Erythroblast (primary cell): Measurements from ENCODE around the gene CMIP.

Experiments used
- GATA1 ChIP-seq: IDR thresholded peaks from 2 replicates; pipeline ENCODE4 v1.6.1; 2011; ENCODE audit warnings: low read depth, mild to moderate bottlenecking, control low read depth, low read length, moderate library complexity
- POLR2A ChIP-seq: IDR thresholded peaks from 2 replicates; pipeline ENCODE4 v1.6.1; 2011; ENCODE audit warnings: mild to moderate bottlenecking, low read length

DNA sequence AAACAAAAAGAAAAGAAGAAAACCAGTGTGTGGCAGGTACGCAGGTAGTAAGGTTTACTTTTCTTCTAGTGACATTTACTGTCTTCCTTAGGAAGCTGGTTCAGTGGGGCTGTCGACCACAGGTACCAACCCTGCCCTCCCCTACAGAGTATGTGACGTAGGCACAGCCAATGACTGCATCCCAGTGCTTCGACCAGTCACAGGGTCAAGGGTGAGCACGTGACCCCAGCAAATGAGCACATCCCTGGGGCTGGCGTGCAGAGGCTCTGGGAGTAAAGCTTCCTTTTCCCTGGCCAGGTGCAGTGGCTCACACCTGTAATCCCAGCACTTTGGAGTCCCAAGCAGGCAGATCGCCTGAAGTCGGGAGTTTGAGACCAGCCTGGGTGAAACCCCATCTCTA, 295.6 kb downstream of the CMIP start:
- TF ChIP-seq POLR2A: no peak
- TF ChIP-seq GATA1: no peak
